ENCODE measurements around the gene ECHS1.

- TF ChIP-seq POLR2A (IDR thresholded peaks at IDR 0.05) = no peak
- TF ChIP-seq, protein P1, sequence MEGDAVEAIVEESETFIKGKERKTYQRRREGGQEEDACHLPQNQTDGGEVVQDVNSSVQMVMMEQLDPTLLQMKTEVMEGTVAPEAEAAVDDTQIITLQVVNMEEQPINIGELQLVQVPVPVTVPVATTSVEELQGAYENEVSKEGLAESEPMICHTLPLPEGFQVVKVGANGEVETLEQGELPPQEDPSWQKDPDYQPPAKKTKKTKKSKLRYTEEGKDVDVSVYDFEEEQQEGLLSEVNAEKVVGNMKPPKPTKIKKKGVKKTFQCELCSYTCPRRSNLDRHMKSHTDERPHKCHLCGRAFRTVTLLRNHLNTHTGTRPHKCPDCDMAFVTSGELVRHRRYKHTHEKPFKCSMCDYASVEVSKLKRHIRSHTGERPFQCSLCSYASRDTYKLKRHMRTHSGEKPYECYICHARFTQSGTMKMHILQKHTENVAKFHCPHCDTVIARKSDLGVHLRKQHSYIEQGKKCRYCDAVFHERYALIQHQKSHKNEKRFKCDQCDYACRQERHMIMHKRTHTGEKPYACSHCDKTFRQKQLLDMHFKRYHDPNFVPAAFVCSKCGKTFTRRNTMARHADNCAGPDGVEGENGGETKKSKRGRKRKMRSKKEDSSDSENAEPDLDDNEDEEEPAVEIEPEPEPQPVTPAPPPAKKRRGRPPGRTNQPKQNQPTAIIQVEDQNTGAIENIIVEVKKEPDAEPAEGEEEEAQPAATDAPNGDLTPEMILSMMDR (IDR thresholded peaks at IDR 0.05 in 8 of 11, conservative IDR thresholded peaks at IDR 0.05 in 3 of 11) = peak; percentile 53 to 91 (median 73)
Observed at GRCh38 chr10:133318494-133319127, 54.5 kb downstream of the ECHS1 start.

All from spleen (tissue), 7 donors.